Mesodermal cell (in vitro differentiated cells): ENCODE results near the gene ATP1A2.

Source experiments
- H3K27ac ChIP-seq: 2 replicates; pipeline ENCODE4 v1.7.0; 2013; ENCODE audit warnings: mild to moderate bottlenecking, low read depth, low read length, moderate library complexity; ENCODE audit not compliant: severe bottlenecking
- H3K36me3 ChIP-seq: 2 replicates; pipeline ENCODE4 v1.7.1; 2013; ENCODE audit warnings: mild to moderate bottlenecking, low read length, moderate library complexity; ENCODE audit not compliant: control insufficient read depth, insufficient read depth
- H3K4me1 ChIP-seq: one replicate; pipeline ENCODE4 v1.7.1; 2013; ENCODE audit warnings: mild to moderate bottlenecking, low read length; ENCODE audit not compliant: insufficient read depth, control insufficient read depth, poor library complexity, severe bottlenecking
- H3K4me3 ChIP-seq: 2 replicates; pipeline ENCODE4 v1.7.0; 2013; ENCODE audit warnings: low read length, control low read depth, mild to moderate bottlenecking; ENCODE audit not compliant: insufficient read depth, poor library complexity, severe bottlenecking; ENCODE audit errors: extremely low read depth
- H3K9me3 ChIP-seq: 2 replicates; pipeline ENCODE4 v1.7.1; 2013; ENCODE audit warnings: mild to moderate bottlenecking, low read length, moderate library complexity; ENCODE audit not compliant: control insufficient read depth
- WGBS, 2 experiments: methylation state at CpG; one replicate each; pipeline ENCODE4 v1.1.5; 2013; ENCODE audit warnings: missing lambda C conversion rate in 2 of 2; ENCODE audit not compliant: insufficient coverage in 2 of 2; 5-methylcytosine and 5-hydroxymethylcytosine counted together

Gene ATP1A2

DNA sequence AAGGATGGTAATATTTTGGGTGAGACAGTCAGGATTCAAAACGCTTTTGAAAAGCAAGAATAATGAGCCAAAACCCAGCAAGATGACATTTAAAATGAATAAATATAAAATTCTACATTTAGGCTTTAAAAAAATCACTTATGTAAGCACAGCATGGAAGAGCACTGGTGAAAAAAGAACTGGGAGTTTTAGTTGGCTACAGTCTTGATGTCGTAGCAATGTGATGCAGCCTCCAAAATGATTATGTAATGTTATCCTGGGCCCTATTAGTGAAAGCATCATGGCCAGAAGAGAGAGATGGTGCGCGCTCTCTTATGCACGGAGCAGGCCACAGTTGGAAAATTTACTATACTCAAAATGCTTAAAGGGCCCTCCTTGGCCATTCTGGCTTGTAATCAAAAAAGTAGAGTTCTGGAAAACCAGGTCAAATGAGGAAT is 29.1 kb upstream of the ATP1A2 start:
- Histone ChIP-seq H3K4me3 (no peak overlapping the region), H3K27ac (no peak overlapping the region), H3K36me3 (no peaks in the 10 kb centered on the region), H3K9me3 (no peaks in the 10 kb centered on the region), H3K4me1 (no peaks in the 10 kb centered on the region)
- 91 to 100% methylated on average over 1 to 3 of the region's 5 CpGs for WGBS, 2 experiments

DNA sequence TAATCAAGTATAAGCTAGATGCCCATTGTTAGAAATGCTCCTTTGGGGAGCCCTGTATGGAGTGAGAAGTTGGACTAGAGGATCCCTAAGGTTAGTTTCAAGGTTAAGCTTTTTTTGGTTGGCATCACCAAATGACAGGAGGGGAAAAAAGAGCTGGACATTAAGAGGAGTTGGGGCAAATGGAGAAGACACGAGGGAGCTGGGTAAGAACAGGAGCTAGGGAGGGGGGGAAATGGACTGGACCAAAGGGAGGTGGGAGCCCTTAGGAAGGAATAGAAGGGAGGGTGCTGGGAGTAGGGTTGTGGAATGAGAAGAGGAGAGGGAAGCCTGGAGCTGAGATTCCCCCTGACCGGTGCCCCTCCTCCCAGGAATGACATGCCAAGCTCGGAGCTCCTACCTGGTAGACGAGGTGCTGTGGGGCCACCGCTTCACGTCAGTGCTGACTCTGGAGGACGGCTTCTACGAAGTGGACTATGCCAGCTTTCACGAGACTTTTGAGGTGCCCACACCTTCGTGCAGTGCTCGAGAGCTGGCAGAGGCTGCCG is 28.4 kb upstream of the ATP1A2 start:
- no peaks in the 10 kb centered on the region for H3K9me3 ChIP-seq
- no peak overlapping the region for H3K27ac ChIP-seq
- no peaks in the 10 kb centered on the region for H3K4me1 ChIP-seq
- no peak overlapping the region for H3K4me3 ChIP-seq
- no peaks in the 10 kb centered on the region for H3K36me3 ChIP-seq
- 83 to 93% methylated on average over 7 to 9 of the region's 12 CpGs for WGBS, 2 experiments

DNA sequence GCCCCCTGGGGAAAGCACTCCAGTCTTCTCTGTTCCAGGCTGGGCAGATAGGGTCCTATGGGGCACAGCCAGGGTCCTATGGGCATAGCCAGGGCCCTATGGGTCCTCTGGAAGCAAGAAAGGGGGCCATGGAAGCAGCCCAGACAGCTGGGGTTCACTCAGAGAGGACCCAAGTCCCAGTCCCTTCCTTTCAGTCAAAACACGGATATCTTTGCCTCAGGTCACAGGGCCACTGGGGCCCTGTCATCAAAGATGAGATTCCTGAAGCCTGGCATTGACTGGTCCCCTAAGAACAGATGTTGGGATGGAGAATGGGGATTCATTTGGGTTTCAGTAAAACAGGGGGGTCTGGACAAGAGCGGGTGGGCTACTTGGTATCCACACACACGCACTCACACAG is 25.7 kb upstream of the ATP1A2 start:
- Histone ChIP-seq H3K27ac (no peak overlapping the region), H3K9me3 (no peaks in the 10 kb centered on the region), H3K36me3 (no peaks in the 10 kb centered on the region), H3K4me3 (no peak overlapping the region), H3K4me1 (no peaks in the 10 kb centered on the region)
- WGBS, 2 experiments = 88 to 90% methylated on average over 1 to 2 of the region's 3 CpGs

DNA sequence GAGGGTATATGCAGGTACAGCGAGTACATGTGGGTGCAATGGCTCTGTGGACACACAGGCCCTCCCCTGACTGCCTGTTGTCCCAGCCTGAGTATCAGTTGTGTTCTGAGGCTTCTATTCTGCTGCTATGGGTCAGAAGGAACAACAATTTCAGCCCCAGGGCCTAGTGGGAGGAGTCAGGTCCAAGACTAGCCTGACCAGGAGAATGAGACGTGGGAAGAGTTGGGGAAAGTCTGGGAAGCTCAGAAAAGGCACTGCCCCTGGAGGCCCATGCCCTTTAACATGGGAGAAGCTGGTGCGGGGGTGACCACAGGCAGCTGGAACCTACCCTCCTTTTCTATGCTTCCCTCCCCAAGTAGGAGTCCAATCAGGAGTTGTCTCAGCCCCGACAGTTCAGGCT is 24.8 kb upstream of the ATP1A2 start:
- no peak overlapping the region for H3K4me3 ChIP-seq
- 91 to 94% methylated on average over 3 of the region's 4 CpGs for WGBS, 2 experiments
- no peaks in the 10 kb centered on the region for H3K36me3 ChIP-seq
- no peaks in the 10 kb centered on the region for H3K4me1 ChIP-seq
- H3K9me3 ChIP-seq = no peaks in the 10 kb centered on the region
- no peak overlapping the region for H3K27ac ChIP-seq

DNA sequence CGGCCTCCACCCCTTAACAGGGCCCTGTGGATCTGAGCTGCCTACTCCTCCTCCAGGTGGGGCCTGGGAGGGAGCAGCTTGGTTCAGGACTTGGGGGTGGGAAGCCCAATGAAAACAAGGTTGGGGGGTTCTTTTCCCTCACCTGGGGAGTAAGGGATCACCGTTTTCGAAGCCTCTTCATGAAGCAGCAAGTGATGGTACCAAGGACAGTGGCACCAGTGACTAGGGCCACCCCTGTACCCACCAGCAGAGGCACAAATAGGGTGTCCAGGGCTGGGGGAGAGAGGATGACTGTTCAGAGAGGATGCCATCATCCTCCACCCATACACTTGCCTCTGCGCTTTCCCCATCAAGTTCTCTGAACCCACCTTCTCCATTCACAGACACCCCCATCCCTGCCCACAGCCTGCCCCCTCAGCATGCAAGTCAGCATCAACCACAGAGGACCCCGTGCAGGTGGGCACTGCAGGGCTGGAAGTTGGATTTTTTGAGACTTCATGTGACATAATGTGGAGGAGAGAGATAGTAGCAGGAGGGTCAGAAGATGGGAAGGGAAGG is 23.8 kb upstream of the ATP1A2 start:
- peaks cover 6% of the 10 kb centered on the region for H3K4me1 ChIP-seq
- H3K9me3 ChIP-seq = no peaks in the 10 kb centered on the region
- no peak overlapping the region for H3K27ac ChIP-seq
- H3K4me3 ChIP-seq = no peak overlapping the region
- WGBS, 2 experiments = 92 to 94% methylated on average over 2 to 3 of the region's 5 CpGs
- H3K36me3 ChIP-seq = no peaks in the 10 kb centered on the region

DNA sequence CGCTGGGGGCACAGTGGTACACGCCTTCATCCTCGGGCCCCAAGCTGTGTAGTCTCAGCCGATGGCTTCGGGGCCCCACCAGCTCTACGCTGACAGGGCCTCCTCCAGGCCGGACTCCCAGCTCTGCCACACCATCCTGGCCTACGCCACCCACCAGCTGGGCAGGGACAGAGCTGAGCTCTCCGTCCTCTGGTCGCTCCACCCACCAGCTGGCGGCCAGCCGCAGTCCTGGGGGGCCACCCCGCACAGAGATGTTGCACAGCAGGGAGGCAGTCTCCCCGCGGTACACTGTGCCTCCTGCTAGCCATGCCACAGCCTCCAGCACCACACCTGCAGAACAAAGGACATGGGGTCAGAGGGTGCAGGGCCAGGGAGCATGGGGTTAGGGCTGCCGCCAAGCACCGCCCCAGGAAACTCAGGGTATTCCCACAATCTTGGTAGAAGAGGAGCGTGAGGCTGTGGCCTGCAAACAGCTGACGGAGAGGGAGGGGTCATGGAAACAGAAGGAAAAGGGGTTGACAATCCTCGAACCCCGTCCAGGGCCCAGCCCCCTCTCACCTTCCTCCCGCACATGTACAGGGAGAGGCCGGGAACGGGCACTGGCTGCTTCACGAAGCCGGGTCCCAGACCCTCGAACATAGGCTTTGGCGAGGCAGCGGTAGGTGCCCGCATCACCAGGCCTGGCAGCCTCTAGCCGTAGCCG is 23.0 kb upstream of the ATP1A2 start:
- no peaks in the 10 kb centered on the region for H3K36me3 ChIP-seq
- H3K9me3 ChIP-seq = no peaks in the 10 kb centered on the region
- WGBS, 2 experiments = 95 to 96% methylated on average over 29 to 32 of the region's 32 CpGs
- no peak overlapping the region for H3K27ac ChIP-seq
- H3K4me3 ChIP-seq = no peak overlapping the region
- peaks cover 13% of the 10 kb centered on the region for H3K4me1 ChIP-seq

DNA sequence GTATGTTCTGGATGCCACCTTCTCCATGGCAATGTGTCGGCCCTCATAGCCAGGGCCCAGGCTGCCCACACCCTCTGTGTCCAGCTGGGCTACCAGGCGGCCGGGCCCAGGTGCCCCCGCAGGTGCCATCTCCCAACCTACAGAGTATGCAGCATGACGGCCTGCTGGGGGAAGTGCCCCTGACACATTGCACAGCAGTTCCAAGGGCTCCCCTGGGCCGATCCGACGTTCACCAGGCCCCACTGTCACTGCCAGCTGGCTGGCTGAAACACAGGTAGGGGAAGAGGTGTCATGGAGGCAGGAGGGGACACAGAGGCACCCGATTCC is 22.5 kb upstream of the ATP1A2 start:
- peaks cover 16% of the 10 kb centered on the region for H3K4me1 ChIP-seq
- 90 to 95% methylated on average over 7 to 8 of the region's 9 CpGs for WGBS, 2 experiments

DNA sequence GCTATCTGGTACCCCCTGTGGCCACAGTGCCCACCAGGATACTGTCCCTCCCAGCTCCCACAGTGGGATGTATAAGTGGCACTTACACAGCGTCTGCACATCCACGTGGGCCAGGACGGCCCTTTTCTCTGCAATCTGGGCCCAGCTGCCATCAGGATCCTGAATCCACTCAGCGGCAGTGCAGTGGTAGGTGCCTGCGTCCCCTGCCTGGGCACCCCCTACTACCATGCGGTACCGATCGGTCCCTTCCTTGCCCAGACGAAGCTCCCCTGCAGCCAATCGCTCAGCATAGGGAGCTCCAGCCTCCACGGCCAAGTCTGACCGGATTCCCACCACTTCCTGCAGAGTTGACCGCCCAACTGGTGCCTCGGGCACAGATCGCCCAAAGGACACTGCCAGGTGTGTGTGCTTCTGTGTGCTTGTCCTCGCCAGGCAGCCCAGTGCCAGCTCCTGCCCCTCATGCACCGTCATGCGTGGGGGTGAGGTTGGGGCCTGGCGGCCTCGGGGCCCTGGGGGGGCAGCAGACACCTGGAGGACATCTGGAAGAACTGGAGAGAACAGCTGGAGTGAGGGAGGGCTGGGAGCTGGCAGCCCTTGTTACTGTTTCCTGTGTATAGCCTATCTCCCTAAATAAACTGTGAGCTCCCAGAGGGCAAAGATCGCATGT is 21.8 kb upstream of the ATP1A2 start:
- H3K27ac ChIP-seq = no peak overlapping the region
- H3K36me3 ChIP-seq = no peaks in the 10 kb centered on the region
- 94 to 95% methylated on average over 21 of the region's 21 CpGs for WGBS, 2 experiments

More for the DNA sequence above, 22.5 kb upstream of the ATP1A2 start:
- H3K27ac ChIP-seq = no peak overlapping the region
- no peak overlapping the region for H3K4me3 ChIP-seq
- no peaks in the 10 kb centered on the region for H3K9me3 ChIP-seq
- no peaks in the 10 kb centered on the region for H3K36me3 ChIP-seq

DNA sequence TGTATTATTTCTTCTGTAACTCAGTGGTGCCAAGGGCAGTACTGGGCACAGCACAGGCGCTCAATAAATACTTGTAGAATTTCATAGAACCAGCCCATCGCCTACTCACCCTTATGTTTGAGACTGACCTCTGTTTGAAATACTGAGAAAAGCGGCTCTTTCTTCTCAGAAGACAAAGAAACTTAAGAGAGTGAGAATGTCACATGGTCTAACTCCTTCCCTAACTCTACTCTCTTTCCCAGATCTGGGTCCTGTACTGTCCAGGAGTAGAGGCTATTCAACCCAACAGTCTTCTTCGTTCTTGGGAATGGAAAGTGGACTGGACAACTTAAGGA is 21.3 kb upstream of the ATP1A2 start:
- H3K27ac ChIP-seq = no peak overlapping the region
- 95 to 100% methylated on average over 2 to 3 of the region's 4 CpGs for WGBS, 2 experiments

More for the DNA sequence above, 21.8 kb upstream of the ATP1A2 start:
- H3K4me1 ChIP-seq = peaks cover 16% of the 10 kb centered on the region
- H3K4me3 ChIP-seq = no peak overlapping the region
- H3K9me3 ChIP-seq = no peaks in the 10 kb centered on the region

DNA sequence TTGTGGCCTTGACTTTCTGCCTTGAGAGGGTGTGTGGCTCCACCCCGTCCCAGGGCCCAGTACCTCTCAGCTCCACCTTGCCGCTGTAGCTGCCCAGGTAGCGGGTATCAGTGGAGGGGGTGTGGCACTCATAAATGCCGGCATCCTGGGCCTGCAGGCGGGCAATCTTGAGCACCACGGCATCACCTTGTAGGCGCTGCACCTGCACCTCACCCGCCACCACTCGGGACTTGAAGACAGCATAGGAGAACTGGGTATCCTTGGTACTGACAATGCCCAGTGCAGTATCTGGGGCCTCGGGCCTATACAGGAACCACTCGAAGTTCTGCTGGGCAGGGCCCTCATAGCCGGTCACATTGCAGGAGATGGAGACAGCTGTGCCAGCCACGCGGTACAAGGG is 20.8 kb upstream of the ATP1A2 start:
- Histone ChIP-seq H3K9me3 (no peaks in the 10 kb centered on the region), H3K4me1 (peaks cover 21% of the 10 kb centered on the region), H3K4me3 (no peak overlapping the region), H3K36me3 (no peaks in the 10 kb centered on the region), H3K27ac (no peak overlapping the region)
- WGBS, 2 experiments = 92 to 97% methylated on average over 12 to 13 of the region's 14 CpGs

More for the DNA sequence above, 21.3 kb upstream of the ATP1A2 start:
- H3K4me3 ChIP-seq = no peak overlapping the region
- no peaks in the 10 kb centered on the region for H3K9me3 ChIP-seq
- no peaks in the 10 kb centered on the region for H3K36me3 ChIP-seq
- peaks cover 19% of the 10 kb centered on the region for H3K4me1 ChIP-seq
